GM21528 (cell line): ENCODE results near the gene ELOVL3.
A peak's percentile ranks its signal among the peaks of the same experiment; 100 is the strongest.
"Not testable (repeated sequence)": the region's sequence is repeated elsewhere in the genome, so short reads cannot be mapped to it uniquely, and the experiment has no call there.

Experiments used
- ATAC-seq: cut with Tn5 transposase; IDR thresholded peaks from one replicate; pipeline ENCODE4 v1.9.1; 2021; ENCODE audit warnings: mild to moderate bottlenecking, moderate library complexity; ENCODE audit not compliant: unreplicated experiment, low FRiP score

Gene ELOVL3, protein sequence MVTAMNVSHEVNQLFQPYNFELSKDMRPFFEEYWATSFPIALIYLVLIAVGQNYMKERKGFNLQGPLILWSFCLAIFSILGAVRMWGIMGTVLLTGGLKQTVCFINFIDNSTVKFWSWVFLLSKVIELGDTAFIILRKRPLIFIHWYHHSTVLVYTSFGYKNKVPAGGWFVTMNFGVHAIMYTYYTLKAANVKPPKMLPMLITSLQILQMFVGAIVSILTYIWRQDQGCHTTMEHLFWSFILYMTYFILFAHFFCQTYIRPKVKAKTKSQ

DNA sequence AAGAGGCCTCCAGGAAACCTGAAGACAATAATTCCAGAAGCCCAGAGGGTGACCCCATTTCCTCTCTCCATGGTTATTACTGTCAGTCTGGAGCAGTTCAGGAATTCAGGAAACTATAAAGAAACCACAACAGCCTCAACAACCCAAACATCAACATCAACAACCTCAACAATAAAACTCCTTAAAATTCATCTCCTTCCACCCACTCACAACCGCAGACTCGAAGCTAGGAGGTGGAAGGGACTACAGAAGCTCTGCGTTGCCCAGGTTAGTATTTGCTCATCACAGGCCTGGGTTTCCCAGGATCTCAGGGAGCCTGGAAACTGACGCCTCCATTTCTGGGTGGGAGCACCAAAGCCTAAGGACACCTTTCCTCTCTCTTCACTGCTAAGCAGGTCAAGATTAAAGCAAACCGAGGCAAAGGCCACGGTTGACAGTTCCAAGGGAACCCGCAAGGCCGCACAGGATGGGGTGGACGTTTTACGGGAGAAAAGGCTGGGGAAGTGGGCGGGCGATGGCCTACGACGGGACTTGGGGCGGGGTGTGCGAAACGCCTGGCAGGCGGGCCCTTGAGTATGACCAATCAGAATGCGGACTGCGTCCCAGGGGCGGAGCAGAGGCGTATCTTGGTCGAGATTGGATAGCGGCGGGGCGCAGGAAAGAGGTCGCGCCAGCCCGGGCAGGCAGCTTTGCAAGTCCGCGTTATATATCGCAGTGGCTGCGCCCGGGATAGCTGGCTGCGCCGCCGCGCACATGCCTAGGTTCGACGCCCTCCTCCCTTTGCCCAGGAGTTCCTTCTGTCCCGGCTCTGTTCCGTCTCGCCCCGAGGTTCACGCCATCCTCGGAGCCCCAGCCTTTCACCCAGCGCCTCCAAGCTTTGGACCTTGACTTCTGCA lies at the start of gene ELOVL3:
Gene ELOVL3 (plus strand): TSS at position 654 of the 896 bp plus-strand sequence. CDS start 250 bp downstream, outside the sequence.
- peak; percentile 73 for ATAC-seq

DNA sequence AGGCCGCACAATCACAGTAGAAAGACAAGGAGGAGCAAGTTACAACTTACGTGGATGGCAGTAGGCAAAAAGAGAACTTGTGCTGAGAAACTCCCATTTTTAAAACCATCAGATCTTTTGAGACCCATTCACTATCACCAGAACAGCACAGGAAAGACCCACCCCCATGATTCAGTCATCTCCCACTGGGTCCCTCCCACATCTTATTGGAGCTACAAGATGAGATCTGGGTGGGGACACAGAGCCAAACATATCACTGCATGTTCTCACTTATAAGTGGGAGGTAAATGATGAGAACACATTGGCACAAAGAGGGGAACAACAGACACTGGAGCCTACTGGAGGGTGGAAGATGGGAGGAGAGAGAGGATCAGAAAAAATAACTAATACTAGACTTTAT lies 41.5 kb upstream of the ELOVL3 start:
- no peak for ATAC-seq

DNA sequence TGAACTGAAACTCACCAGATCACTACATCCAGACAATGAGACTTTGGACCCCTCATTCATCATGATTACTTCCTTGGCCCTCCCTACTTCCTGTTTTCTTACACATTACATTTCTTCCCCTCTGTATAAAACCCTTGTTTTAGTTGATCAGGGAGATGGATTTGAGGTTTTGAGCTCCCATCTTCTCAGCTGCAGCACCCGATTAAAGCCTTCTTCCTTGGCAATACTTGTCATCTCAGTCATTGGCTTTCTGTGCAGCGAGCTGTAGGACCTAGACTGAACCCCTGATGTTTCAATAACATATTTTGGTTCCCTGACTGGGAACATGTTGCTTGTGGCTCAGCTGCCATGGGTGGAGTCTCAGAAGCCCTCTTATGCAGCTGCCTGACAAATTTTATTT lies 40.8 kb upstream of the ELOVL3 start:
- no peak for ATAC-seq

DNA sequence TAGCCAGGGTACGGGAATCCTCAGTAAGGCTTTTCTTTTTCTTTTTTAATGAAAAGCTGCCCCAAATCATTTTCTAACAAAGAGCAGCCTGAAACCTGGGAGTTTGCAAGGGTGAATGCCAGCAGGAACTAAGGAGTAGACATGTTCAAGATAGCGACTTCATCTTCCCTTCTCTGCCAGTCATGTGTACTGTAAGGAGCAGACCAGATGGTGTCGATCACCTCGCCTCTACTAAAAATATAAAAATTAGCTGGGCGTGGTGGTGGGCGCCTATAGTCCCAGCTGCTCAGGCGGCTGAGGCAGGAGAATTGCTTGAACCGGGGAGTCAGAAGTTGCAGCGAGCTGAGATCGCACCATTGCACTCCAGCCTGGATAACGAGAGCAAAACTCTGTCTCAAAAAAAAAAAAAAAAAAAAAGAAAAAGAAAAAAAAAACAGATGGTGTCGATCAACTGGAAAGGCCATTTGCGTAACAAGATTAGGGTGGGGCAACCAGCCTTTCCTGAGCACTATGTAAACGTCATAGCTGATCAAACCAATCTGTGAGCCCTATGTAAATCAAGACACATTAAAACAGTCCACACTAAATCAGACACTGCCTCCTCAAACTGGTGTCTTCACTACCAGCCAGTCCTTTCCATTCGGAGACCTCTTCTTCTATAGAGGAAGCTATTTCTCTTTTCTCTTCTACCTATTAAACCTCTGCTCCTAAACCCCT lies 40.1 kb upstream of the ELOVL3 start:
- no peak for ATAC-seq

DNA sequence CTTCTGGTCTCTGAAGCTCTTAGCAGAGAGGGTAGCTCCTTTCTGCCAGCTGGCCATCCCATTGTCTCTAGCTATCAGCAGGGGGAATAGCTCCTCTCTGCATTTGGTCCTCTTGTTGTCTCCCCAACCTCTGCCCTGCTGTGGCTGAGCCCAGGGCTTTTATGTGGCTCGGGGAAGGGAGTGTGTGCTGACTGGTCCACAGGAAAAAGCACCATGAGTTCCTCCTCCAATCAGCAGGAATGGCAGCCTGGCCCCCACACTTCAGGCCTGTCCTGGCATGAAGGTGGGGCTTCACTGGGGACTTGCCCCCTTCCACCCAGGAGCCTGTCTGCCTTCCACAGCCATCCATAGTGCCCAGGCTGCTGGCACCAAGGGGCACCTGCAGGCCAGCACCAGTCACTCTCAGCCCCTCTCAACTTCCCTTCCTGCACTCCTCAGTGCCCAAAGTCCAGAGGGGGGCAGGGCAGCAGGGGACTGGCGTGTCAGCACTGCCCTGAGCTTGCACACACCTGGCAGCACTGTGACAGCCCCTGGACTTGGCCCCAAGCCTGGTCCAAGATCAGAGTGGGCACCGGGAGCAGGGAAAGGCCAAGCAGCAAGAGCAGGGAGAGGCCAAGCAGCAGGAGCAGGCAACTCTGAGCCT lies 37.7 kb upstream of the ELOVL3 start:
- ATAC-seq: no peak

DNA sequence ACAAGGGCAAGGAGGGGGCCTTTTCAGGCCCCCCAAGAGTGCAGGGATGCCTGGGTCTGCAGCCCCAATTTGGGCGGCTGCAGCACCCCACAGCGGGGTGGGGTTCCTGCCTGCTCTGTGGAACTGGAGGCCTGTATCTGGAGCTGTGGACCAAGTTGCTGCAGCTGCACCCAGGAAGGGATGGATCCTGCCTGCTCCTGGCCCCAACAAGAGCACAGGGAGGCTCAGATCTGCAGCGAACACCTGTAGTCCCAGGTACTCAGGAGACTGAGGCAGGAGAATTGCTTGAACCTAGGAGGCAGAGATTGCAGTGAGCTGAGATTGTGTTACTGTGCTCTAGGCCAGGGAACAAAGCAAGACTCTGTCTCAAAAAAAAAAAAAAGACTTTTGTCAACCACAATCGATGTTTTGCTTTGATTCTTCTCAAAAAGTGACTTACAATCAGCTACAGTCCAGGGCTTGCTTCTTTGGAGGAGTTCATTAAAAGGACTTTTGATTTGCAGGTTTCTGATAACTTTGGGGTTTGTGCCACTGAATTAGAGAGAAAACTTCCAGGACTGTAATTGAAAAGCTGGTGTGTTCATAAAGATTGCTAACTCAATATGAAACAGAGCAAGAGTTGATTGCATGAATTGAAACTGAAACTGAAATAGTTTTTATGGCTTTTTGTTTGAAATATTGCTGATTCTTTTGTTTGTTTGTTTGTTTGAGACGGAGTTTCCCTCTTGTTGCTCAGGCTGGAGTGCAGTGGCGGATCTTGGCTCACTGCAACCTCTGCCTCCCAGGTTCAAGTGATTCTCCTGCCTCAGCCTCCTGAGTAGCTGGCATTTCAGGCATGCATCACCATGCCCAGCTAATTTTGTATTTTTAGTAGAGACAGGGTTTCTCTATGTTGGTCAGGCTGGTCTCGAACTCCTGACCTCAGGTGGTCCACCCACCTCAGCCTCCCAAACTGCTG lies 36.9 kb upstream of the ELOVL3 start:
- ATAC-seq: not testable (repeated sequence)

DNA sequence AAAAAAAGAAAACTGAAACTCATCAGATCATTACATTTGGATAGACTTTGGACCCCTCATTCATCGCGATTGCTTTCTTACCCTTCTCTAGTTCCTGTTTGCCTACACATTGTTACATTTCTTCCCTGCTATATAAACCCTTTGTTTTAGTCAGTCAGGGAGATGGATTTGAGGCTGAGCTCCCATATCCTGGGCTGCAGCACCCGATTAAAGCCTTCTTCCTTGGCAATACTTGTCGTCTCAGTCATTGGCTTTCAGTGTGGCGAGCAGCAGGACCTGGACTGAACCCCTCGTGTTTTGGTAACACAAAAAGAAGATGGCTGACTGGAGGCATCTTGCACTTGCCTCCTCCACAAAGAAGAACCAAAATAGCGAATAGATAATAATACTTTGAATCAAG lies 34.1 kb upstream of the ELOVL3 start:
- ATAC-seq: no peak

DNA sequence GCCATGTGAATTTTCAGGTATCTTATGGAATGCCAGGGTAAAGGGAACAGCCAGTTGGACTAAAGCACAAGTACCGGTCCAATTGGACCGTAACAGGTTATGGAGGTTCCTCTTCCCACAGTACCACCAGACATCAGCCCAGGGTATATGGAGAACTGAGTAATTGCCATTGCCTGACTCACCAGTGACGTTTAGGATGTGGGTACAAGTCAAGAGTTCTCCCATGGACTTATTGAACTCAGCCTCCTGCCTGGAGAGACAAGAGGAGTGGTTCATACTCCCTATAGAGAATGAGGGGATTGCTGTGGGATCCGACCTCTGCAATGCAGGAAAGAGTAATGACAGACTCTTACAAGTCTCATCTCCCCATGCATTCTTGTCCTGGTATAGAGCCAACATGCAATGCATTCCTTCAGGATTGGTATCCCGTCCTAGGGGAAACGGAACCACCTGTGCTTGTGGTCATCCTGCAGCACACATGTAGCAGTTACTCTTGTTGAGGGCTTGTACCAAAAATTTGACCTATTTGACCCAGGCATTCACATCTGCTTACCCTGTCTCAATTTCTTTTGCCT lies 30.7 kb upstream of the ELOVL3 start:
- ATAC-seq: no peak

DNA sequence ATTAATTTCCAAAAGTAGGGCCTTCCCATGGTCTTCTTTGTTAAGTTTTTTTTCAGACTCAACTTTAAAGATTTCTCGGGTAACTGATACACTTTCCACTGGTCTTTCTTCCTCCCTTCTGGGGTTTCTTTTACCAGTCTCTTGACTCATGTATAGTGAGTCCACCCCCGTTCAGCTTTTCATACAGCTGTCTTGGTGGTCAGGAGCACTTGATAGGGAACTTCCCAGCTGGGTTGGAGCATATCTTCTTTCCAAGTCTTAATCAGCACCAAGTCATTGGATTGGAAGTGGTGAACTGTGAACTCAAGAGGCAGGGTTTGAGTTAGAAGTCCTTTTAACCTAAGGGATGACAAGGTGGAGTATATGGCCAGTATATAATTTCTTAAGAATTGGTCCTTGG lies 29.2 kb upstream of the ELOVL3 start:
- no peak for ATAC-seq

DNA sequence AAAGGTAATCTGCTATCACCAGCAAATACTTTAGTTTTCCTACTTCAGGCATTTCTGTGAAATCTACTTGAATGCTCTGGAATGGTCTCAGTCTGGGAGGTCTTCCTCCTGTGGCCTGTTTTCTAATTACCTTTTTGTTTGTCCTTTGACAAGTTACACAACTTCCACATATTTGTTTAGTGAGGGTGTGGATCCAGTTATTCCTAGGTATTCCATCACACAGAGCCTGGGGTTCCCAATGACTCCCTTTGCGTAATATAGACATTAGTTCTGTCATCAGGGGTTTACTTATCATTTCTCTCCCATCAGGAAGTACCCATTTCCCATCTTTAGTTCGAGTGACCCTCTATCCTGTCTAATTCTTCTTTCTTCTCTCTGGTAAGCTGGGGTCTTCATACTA lies 28.1 kb upstream of the ELOVL3 start:
- no peak for ATAC-seq

DNA sequence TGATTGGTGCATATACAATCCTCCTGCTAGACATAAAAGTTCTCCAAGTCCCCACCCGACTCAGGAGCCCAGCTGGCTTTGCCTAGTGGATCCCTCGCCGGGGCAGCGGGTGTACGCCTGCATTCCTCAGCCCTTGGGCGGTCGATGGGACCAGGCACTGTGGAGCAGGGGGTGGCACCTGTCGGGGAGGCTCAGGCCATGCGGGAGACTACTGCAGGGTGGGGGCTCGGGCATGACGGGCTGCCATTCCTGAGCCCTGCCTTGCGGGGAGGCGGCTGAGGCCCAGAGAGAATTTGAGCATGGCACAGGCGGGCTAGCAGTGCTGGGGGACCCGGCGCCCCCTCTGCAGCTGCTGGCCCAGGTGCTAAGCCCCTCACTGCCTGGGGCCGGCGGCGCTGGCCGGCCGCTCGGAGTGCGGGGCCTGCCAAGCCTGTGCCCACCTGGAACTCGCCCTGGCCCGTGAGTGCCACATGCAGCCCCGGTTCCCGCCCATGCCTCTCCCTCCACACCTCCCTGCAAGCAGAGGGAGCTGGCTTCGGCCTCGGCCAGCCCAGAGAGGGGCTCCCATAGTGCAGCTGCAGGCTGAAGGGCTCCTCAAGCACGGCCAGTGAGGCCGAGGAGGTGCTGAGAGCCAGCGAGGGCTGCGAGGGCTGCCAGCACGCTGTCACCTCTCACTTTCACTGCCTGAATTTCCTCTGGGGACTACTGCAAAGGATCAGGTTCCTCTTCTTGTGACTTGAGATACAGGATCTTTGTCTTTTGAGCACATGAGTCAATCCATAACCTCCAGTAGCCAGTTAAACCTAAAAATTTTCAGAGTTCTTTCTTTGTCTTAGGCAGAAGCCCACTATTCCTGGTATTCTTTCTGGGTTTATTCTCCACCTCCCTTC lies 25.1 kb upstream of the ELOVL3 start:
- no peak for ATAC-seq

DNA sequence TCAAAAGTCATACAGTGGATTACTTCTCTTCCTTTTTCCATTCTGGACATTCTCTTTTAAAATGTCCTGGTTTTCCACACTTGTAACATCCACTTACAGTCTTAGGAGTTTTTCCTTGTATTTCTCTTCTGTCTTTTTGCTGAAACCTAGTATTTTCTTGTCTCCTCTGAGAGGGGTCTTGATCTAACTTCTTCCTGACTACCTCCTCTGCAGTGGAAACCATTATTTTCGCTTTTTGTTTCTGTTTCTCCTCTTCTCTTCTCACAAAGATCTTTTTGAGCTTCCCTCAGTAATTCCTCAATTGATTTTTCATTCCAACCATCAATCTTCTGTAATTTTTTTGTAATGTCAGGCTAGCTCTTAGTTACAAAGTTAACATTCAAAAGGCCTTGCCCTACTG lies 23.7 kb upstream of the ELOVL3 start:
- ATAC-seq: no peak

DNA sequence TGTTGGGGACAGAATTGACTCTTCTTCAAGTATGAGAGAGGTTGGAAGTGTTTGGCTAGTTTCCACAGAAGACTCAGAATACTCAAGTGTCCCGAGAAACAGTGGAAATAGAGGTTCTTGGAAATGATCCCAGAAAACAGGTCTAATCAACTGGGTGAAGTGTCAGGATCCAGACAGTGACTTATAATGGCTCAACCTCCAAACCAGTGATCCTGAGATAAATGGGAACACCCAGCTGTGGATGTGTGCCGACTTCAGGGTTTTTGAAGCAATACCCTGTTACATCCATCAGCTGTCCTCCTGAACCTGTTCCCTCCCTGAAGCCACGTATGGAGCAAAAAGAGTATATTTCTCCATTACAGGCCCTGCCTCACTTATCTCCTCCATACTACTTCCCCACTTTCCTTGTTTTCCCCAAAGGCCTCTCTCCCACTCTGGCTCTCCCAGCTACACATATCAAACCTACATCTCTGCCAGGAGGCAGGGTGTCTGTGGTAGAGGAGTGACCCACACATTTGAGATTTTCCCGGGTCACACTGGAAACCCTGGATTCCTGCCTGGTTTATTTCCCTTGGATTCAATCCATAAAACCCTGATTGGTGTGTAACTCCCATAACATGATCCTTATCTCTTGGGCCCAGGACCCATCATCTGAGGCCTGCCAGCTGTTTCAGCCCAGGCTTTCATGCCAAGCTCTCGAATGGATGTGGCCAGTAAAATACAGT lies 17.6 kb upstream of the ELOVL3 start:
- no peak for ATAC-seq

DNA sequence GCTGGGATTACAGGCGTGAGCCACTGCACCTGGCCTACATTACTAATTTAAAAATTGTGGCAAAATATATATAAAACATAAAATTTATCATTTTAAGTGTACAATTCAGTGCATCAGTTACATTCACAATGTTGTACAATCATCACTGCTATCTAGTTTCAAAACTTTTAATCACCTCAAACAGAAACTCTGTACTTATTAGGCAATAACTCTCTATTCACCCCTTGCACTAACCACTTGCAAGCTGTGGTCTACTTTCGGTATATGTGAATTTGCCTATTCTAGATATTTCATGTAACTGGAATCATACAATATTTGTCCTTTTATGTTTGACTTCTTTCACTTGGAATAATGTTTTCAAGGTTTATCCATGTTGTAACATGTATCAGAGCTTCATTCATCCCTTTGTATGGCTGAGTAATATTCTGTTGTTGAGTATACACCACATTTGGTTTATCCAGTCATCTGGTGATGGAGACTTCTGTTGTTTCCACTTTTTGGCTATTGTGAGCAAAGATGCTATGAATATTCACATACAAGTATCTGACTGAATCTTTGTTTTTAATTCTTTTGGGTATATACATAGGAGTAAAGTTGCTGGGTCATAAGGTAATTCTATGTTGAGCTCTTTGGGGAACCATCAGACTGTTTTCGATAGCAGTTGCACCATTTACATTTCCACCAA lies 14.3 kb upstream of the ELOVL3 start:
- no peak for ATAC-seq

DNA sequence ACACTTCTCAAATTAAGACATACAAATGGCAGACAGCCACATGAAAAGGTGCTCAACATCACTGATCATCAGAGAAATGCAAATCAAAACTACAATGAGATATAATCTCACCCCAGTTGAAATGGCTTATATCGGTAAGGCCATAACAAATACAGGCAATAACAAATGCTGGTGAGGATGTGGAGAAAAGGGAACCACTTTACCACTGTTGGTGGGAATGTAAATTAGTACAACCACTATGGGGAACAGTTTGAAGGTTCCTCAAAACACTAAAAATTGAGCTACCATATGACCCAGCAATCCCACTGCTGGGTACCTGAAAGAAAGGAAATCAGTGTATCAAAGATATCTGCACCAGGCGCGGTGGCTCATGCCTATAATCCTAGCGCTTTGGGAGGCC lies 12.5 kb upstream of the ELOVL3 start:
- not testable (repeated sequence) for ATAC-seq

DNA sequence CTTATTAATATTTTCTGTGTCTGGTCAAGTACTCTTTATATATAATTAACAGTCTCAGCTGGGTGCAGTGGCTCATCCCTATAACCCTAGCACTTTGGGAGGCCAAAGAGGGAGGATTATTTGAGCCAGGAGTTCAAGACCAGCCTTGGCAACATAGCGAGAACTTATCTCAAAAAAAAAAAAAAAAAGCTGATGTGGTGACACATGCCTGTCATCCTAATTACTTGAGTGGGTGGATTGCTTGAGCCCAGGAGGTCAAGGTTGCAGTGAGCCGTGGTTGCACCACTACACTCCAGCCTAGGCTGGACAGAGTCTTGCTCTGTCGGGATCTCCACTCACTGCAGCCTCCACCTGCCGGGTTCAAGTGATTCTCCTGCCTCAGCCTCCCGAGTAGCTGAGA lies 6.7 kb upstream of the ELOVL3 start:
- no peak for ATAC-seq

DNA sequence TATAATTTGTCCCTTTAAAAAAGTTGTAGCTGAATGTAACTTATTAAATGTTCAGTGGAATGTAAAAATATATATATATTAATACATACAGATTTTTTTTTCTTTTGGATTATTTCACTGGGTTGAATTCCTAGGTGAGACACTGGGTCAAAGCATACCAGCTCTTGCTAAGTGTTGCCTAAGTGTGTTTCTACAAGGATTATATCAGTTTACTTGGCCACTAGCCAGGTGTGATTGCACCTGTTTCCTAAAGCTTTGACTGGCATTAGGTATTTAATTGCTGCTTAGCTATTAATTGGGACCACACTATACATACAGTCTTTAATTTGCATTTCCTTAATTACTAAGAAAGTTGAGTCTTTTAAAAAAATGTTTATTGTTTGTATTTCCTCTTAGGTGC lies 5.5 kb upstream of the ELOVL3 start:
- no peak for ATAC-seq
